Tibial artery (tissue), 4 donors: ENCODE data around the gene DYRK1A.

Source experiments
- DNase-seq, 2 donors: peaks; one replicate each; pipeline ENCODE4 v3.0.0-alpha.2; 2019
- H3K27ac ChIP-seq, 2 donors: fragments of 200-600 bp; sonication (generic) in 1 of 2; 1 replicate in 1 of 2; 2 replicates in 1 of 2; pipeline ENCODE4 v1.5.1; 2018 to 2019; ENCODE audit warnings: mild to moderate bottlenecking in 1 of 2
- H3K27me3 ChIP-seq, 2 donors: fragments of 200-600 bp; sonication (generic) in 1 of 2; one replicate each; pipeline versions ENCODE4 v1.5.1 to v1.6.0; 2016 to 2019
- H3K36me3 ChIP-seq, 3 donors: fragments of 200-600 bp; sonication (generic) in 2 of 3; one replicate each; pipeline ENCODE4 v1.5.1; 2016 to 2019; ENCODE audit warnings: mild to moderate bottlenecking in 2 of 3
- H3K4me1 ChIP-seq, 4 donors: fragments of 200-600 bp; sonication (generic) in 2 of 4; 1 replicate in 3 of 4; 2 replicates in 1 of 4; pipeline ENCODE4 v1.5.1; 2016 to 2019
- H3K4me3 ChIP-seq, 2 donors: fragments of 200-600 bp; sonication (generic) in 1 of 2; 1 replicate in 1 of 2; 2 replicates in 1 of 2; pipeline ENCODE4 v1.5.1; 2018 to 2019; ENCODE audit warnings: mild to moderate bottlenecking in 2 of 2
- H3K9me3 ChIP-seq, 3 donors: fragments of 200-600 bp; sonication (generic) in 1 of 3; one replicate each; pipeline ENCODE4 v1.5.1; 2016 to 2019
- intact Hi-C: fragments of 100-400 bp; cut with DNase I; formaldehyde crosslinking; loops from one replicate; pipeline ENCODE4 v1.15.0; 2023; ENCODE audit warnings: low total_unique reads
- TF ChIP-seq, protein P1 (sequence below), 2 experiments: fragments of 200-600 bp in 1 of 2; fragments of 450-650 bp in 1 of 2; IDR thresholded peaks; one replicate each; pipeline ENCODE4 v1.5.1; 2017 to 2019; ENCODE audit warnings: antibody characterized with exemption in 2 of 2, mild to moderate bottlenecking in 1 of 2, moderate library complexity in 1 of 2

The DYRK1A gene

DNA sequence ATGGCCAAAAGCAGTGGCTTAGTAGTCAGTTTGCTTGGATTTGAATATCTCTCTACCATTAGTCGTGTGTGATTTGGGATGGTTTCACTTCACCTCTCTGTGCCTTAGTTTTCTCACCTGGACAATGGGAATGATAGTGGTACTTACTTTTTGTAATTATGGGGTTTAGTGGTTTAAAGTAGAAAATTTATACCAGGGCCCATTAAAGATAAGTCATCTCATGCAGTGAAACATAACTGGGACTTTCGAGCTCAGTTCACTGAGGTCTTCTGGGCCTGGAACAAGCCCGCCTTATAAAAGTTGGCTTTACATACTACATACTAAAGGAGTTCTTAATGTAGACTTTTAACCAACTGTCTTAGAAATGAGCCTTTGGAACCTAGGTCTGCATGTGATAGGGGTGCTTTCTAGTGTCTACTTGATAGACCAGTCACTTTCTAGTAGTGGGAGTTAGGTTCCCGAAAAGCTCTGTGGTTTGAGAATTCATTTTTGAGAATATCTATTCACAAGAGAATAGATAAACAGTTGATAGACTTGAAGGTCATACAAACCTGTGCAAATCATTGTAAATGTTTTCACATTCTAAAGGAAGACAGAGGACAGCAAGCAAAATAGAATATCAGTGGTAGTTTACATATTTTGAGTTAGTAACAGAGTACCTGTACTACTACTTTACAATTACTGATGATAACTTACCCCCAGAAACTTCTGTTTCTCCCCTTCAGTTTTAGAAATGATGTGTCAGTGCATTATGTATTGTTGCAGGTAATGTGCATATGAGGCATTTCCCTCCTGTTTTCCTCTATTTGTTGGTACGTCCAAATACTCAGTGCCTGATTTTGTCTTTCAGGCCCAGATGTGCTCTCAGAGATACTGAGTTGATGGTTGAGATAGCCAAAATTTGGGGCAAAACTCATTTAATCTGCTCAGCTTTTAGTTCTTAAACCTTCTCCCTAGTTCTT is 48.0 kb downstream of the DYRK1A start:
- H3K4me3 ChIP-seq: no peak overlapping the region
- no peaks in the 10 kb centered on the region for H3K9me3 ChIP-seq
- peaks cover 0 to 99% (median 36%) of the 10 kb centered on the region in 4 donors for H3K4me1 ChIP-seq
- no peak overlapping the region for H3K27ac ChIP-seq
- no peaks in the 10 kb centered on the region for H3K27me3 ChIP-seq
- DNase-seq: no peak
- TF ChIP-seq, protein P1, sequence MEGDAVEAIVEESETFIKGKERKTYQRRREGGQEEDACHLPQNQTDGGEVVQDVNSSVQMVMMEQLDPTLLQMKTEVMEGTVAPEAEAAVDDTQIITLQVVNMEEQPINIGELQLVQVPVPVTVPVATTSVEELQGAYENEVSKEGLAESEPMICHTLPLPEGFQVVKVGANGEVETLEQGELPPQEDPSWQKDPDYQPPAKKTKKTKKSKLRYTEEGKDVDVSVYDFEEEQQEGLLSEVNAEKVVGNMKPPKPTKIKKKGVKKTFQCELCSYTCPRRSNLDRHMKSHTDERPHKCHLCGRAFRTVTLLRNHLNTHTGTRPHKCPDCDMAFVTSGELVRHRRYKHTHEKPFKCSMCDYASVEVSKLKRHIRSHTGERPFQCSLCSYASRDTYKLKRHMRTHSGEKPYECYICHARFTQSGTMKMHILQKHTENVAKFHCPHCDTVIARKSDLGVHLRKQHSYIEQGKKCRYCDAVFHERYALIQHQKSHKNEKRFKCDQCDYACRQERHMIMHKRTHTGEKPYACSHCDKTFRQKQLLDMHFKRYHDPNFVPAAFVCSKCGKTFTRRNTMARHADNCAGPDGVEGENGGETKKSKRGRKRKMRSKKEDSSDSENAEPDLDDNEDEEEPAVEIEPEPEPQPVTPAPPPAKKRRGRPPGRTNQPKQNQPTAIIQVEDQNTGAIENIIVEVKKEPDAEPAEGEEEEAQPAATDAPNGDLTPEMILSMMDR (IDR thresholded peaks at IDR 0.05): no peak
- H3K36me3 ChIP-seq: no peaks in the 10 kb centered on the region
- intact Hi-C loops: no loop called here

DNA sequence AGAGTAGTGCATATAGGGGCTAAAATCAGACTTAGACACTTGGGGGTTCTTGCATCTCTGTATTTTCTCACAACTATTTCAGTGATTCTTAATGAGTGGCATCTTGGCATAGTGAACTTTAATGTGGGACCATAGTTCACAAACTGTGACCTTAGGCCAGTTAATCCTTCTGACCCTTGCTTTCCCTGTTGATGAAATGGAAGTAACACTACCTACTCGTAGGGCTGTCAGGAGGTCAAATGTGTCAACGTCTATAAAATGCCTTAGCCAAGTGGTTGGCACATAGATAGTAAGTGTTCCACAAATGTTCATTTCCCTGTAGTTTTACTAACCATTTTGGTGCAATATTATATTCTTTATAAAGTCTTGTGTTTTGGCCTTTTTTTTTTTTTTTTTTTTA is 49.4 kb downstream of the DYRK1A start:
- intact Hi-C loops: no loop called here
- no peaks in the 10 kb centered on the region for H3K9me3 ChIP-seq
- no peaks in the 10 kb centered on the region for H3K36me3 ChIP-seq
- H3K27ac ChIP-seq: no peak overlapping the region
- peaks cover 0 to 97% (median 36%) of the 10 kb centered on the region in 4 donors for H3K4me1 ChIP-seq
- DNase-seq: no peak
- TF ChIP-seq, protein P1 (IDR thresholded peaks at IDR 0.05): no peak
- H3K4me3 ChIP-seq: no peak overlapping the region
- H3K27me3 ChIP-seq: no peaks in the 10 kb centered on the region

DNA sequence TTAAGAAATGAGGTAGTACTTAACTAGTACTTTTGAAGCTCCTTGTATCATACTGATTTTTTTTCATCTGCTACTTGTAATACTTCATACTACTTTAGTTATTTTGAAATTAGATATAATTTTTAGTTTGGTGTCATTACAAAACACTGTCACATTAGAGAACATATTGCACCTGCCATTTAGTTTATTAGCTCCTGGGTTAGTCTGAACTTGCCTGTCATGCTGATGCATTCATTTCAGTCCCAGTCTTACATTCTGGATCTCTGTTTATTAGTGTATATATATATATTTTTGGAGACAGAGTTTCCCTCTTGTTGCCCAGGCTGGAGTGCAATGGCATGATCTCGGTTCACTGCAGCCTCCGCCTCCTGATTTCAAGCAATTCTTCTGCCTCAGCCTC is 50.3 kb downstream of the DYRK1A start:
- TF ChIP-seq, protein P1 (IDR thresholded peaks at IDR 0.05): no peak
- H3K4me1 ChIP-seq: peaks cover 0 to 95% (median 33%) of the 10 kb centered on the region in 4 donors
- intact Hi-C loops: no loop called here

DNA sequence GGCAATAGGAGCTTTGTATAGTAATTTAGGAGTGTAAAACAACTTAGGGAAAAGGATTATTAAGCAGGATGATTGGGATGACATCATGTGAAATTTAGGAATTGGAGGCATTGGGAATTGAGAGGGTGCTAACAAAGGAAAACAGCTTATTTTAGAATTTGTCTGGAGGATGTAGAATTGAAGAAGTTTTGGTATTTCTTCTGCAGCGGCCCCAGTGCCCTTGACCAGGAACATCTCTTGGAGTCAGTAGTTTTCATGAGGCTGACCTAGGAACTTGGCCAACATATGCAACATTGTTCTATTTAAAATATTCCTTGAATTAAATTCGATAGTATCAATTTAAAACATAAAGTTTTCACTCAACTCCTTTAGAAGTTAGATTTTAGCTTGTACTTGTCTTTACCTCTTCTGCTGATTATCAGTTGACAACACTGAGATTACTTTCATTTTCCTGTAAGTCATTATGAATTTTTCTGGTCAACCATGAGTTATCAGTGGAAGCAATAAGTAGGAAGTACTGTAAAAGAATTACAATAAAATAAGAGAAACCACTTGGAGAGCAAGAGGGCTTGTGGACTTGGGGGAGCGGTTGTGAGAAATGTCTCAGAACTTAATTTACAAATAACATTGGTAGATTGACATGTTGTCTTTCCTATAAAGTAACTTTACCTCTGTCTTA is 52.8 kb downstream of the DYRK1A start:
- H3K27me3 ChIP-seq: no peaks in the 10 kb centered on the region
- DNase-seq: no peak
- H3K4me3 ChIP-seq: no peak overlapping the region
- intact Hi-C loops: no loop called here
- no peaks in the 10 kb centered on the region for H3K9me3 ChIP-seq
- TF ChIP-seq, protein P1 (IDR thresholded peaks at IDR 0.05): no peak
- peaks cover 0 to 95% (median 15%) of the 10 kb centered on the region in 4 donors for H3K4me1 ChIP-seq
- peaks cover 0 to 8% (median 0%) of the 10 kb centered on the region in 3 donors for H3K36me3 ChIP-seq
- H3K27ac ChIP-seq: no peak overlapping the region

More for the DNA sequence above, 50.3 kb downstream of the DYRK1A start:
- DNase-seq: no peak
- H3K4me3 ChIP-seq: no peak overlapping the region
- H3K36me3 ChIP-seq: peaks cover 0 to under 1% (median 0%) of the 10 kb centered on the region in 3 donors
- H3K27ac ChIP-seq: no peak overlapping the region
- H3K27me3 ChIP-seq: no peaks in the 10 kb centered on the region
- no peaks in the 10 kb centered on the region for H3K9me3 ChIP-seq

DNA sequence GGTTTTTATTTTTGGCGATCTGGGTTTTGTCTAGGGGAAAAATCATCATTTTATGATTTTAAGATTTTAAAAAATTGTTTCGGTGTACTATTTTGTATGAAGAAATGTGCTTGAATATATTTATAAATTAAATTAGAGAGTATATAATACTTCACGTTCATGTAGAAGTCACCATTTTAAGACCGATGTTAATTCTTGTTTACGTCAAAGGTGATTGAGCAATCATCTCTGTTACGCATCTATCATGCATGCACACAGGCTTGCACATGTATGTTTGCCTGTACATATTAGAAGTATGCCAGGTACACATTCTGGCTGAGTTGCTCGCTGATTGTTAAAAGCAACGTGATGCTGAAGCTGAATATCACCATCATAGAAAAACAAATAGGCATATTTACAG is 54.7 kb downstream of the DYRK1A start:
- no peaks in the 10 kb centered on the region for H3K27me3 ChIP-seq
- no peaks in the 10 kb centered on the region for H3K9me3 ChIP-seq
- no peak overlapping the region for H3K27ac ChIP-seq
- TF ChIP-seq, protein P1 (IDR thresholded peaks at IDR 0.05): no peak
- intact Hi-C loops: no loop called here
- H3K4me3 ChIP-seq: no peak overlapping the region
- peaks cover 0 to 8% (median 0%) of the 10 kb centered on the region in 3 donors for H3K36me3 ChIP-seq
- no peak for DNase-seq
- peaks cover 0 to 95% (median 17%) of the 10 kb centered on the region in 4 donors for H3K4me1 ChIP-seq
